OCI-LY1 (cell line): ENCODE results near the gene PIP4K2A.

Experiments used
- H2AFZ ChIP-seq: fragments of 200-600 bp; sonication (generic), shearing (Covaris generic); 2 replicates; pipeline ENCODE4 v1.6.0; 2014; ENCODE audit warnings: antibody characterized with exemption, mild to moderate bottlenecking, low read length
- H3F3A ChIP-seq: fragments of 200-600 bp; sonication (generic), shearing (Covaris generic); 2 replicates; pipeline ENCODE4 v1.6.0; 2014; ENCODE audit warnings: mild to moderate bottlenecking, antibody characterized with exemption, low read length, moderate library complexity; ENCODE audit not compliant: insufficient read depth
- H3K27ac ChIP-seq: fragments of 200-600 bp; sonication (generic); 2 replicates; pipeline ENCODE4 v1.5.1; 2014; ENCODE audit warnings: low read length, mixed run types, mild to moderate bottlenecking, low read depth; ENCODE audit not compliant: poor library complexity, severe bottlenecking
- H3K27me3 ChIP-seq: fragments of 200-600 bp; sonication (generic); 2 replicates; pipeline ENCODE4 v1.6.0; 2014; ENCODE audit warnings: antibody characterized with exemption, mild to moderate bottlenecking, low read length, moderate library complexity; ENCODE audit not compliant: insufficient read depth
- H3K36me3 ChIP-seq: fragments of 200-600 bp; sonication (generic); 2 replicates; pipeline ENCODE4 v1.6.1; 2014; ENCODE audit warnings: mild to moderate bottlenecking, antibody characterized with exemption, low read length, moderate library complexity, mixed read lengths; ENCODE audit not compliant: insufficient read depth
- H3K4me1 ChIP-seq: fragments of 200-600 bp; sonication (generic); 2 replicates; pipeline ENCODE4 v1.5.1; 2014; ENCODE audit warnings: mild to moderate bottlenecking, low read length, moderate library complexity; ENCODE audit not compliant: insufficient read depth, severe bottlenecking
- H3K4me2 ChIP-seq: fragments of 200-600 bp; sonication (generic), shearing (Covaris generic); 2 replicates; pipeline ENCODE4 v1.6.1; 2014; ENCODE audit warnings: low read length
- H3K4me3 ChIP-seq: fragments of 200-600 bp; sonication (generic); 2 replicates; pipeline ENCODE4 v1.5.1; 2014; ENCODE audit warnings: low read length, low read depth, mild to moderate bottlenecking, mixed read lengths; ENCODE audit not compliant: poor library complexity, severe bottlenecking
- H3K79me2 ChIP-seq: fragments of 200-600 bp; shearing (Covaris generic); 2 replicates; pipeline ENCODE4 v1.6.1; 2016; ENCODE audit warnings: mixed run types, low read length, mixed read lengths; ENCODE audit not compliant: insufficient read depth
- H3K9ac ChIP-seq: fragments of 200-600 bp; sonication (generic), shearing (Covaris generic); 2 replicates; pipeline ENCODE4 v1.6.1; 2014; ENCODE audit warnings: mild to moderate bottlenecking, low read length, mixed read lengths
- H3K9me2 ChIP-seq: fragments of 200-600 bp; sonication (generic), shearing (Covaris generic); 2 replicates; pipeline ENCODE4 v1.6.1; 2014; ENCODE audit warnings: low read depth, mild to moderate bottlenecking, low read length, mixed read lengths
- H3K9me3 ChIP-seq: fragments of 200-600 bp; shearing (Covaris generic); 2 replicates; pipeline ENCODE4 v1.6.1; 2014; ENCODE audit warnings: low read length, mixed read lengths
- H4K20me1 ChIP-seq: fragments of 200-600 bp; sonication (generic), shearing (Covaris generic); 2 replicates; pipeline ENCODE4 v1.6.0; 2016; ENCODE audit warnings: mild to moderate bottlenecking, low read length; ENCODE audit not compliant: insufficient read depth
- EZH2 ChIP-seq: fragments of 200-600 bp; sonication (generic), shearing (Covaris generic); IDR thresholded peaks from 2 replicates; pipeline ENCODE4 v1.8.0; 2017; ENCODE audit warnings: borderline replicate concordance, mixed run types, mild to moderate bottlenecking, antibody characterized with exemption, low read length, moderate library complexity, mixed read lengths
- TF ChIP-seq, protein P1 (sequence below): fragments of 200-600 bp; sonication (generic), shearing (Covaris generic); IDR thresholded peaks from 2 replicates; pipeline ENCODE4 v1.5.1; 2017; ENCODE audit warnings: mild to moderate bottlenecking, antibody characterized with exemption, low read length, moderate library complexity, mixed read lengths

PIP4K2A gene

DNA sequence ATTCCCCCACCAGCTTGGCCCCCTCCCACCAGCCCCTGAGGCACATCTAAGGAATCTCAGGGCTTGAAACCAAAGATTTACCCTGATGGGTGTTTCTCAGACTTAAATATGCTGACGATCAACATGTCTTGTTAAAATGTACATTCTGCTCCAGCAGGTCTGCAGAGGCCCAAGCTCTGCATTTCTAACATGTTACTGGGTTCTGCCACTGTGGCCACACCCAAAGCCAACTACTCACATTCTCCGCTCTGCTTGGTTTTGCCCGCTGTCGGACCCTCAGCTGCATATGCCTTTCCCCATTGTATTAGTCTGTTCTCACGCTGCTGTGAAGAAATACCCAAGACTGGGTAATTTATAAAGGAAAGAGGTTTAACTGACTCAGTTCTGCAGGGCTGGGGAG lies 8.9 kb downstream of the PIP4K2A start:
- Histone ChIP-seq H3K9ac (no peak overlapping the region), H3K4me1 (peaks cover 9% of the 10 kb centered on the region), H3K79me2 (no peaks in the 10 kb centered on the region), H3K27me3 (no peaks in the 10 kb centered on the region), H2AFZ (no peak overlapping the region), H3K4me2 (no peak overlapping the region), H3K36me3 (peaks cover 13% of the 10 kb centered on the region; the same call in 1 of the 2 replicates), H3K9me2 (no peaks in the 10 kb centered on the region), H4K20me1 (0 out of 2 replicates have a peak, but pooled peaks cover 2% of the 10 kb centered on the region), H3K9me3 (no peaks in the 10 kb centered on the region), H3K4me3 (no peak overlapping the region), H3F3A (no peaks in the 10 kb centered on the region), H3K27ac (no peak overlapping the region)
- TF ChIP-seq, protein P1, sequence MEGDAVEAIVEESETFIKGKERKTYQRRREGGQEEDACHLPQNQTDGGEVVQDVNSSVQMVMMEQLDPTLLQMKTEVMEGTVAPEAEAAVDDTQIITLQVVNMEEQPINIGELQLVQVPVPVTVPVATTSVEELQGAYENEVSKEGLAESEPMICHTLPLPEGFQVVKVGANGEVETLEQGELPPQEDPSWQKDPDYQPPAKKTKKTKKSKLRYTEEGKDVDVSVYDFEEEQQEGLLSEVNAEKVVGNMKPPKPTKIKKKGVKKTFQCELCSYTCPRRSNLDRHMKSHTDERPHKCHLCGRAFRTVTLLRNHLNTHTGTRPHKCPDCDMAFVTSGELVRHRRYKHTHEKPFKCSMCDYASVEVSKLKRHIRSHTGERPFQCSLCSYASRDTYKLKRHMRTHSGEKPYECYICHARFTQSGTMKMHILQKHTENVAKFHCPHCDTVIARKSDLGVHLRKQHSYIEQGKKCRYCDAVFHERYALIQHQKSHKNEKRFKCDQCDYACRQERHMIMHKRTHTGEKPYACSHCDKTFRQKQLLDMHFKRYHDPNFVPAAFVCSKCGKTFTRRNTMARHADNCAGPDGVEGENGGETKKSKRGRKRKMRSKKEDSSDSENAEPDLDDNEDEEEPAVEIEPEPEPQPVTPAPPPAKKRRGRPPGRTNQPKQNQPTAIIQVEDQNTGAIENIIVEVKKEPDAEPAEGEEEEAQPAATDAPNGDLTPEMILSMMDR: no peak
- no peak for TF ChIP-seq EZH2

DNA sequence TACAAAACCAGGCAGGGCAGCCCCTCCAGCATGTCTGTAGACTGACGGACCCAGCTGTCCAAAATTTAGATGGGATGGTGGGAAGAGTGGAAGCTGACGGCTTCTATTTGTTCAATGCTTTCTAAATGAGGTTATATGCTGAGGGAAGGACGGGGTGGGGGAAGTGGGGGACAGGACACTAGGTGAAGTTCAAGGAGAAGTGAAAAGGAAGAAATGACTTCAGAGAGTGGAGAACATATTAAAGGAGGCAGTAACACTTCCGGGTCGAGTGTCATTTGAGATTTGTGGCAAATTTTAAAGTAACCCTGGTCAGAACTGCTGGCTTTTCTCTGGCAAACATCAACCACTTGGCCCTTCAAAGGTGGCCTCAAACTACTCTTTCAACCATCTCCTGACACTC lies 9.4 kb downstream of the PIP4K2A start:
- Histone ChIP-seq H3K9ac (no peak overlapping the region), H3K27me3 (no peaks in the 10 kb centered on the region), H3K36me3 (peaks cover 13% of the 10 kb centered on the region; the same call in 1 of the 2 replicates), H3K79me2 (no peaks in the 10 kb centered on the region), H2AFZ (no peak overlapping the region), H3K9me2 (no peaks in the 10 kb centered on the region), H3K27ac (no peak overlapping the region), H3K4me1 (peaks cover 9% of the 10 kb centered on the region), H3K4me2 (no peak overlapping the region; the same call in 1 of the 2 replicates), H4K20me1 (no peaks in the 10 kb centered on the region), H3F3A (no peaks in the 10 kb centered on the region), H3K9me3 (no peaks in the 10 kb centered on the region), H3K4me3 (no peak overlapping the region)
- no peak for TF ChIP-seq EZH2
- TF ChIP-seq, protein P1: no peak

DNA sequence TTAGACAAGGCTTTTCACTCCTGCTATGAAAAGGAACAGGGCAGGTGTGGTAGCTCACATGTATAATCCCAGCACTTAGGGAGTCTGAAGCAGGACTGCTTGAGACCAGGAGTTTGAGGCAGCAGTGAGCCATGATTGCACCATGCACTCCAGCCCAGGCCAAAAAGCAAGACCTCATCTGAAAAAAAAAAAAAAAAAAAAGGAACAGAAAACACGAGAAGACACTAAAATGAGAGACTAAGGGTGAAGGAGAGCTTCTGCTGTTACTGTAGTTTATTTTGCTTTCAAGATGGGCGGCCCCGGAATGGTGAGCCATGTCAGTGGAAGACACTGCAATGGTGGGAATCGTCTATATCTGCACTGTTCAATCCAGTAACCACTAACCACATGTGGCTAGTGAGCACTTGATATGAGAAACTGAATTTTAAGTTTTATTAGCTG lies 9.9 kb downstream of the PIP4K2A start:
- H3K79me2 ChIP-seq: no peaks in the 10 kb centered on the region
- H3K27ac ChIP-seq: no peak overlapping the region
- no peak overlapping the region for H2AFZ ChIP-seq
- H3F3A ChIP-seq: no peaks in the 10 kb centered on the region
- H3K9ac ChIP-seq: no peak overlapping the region
- H3K4me1 ChIP-seq: peaks cover 9% of the 10 kb centered on the region
- H4K20me1 ChIP-seq: no peaks in the 10 kb centered on the region
- peaks cover 13% of the 10 kb centered on the region; the same call in 1 of the 2 replicates for H3K36me3 ChIP-seq
- no peak overlapping the region for H3K4me2 ChIP-seq
- TF ChIP-seq, protein P1: no peak
- TF ChIP-seq EZH2: no peak
- no peaks in the 10 kb centered on the region for H3K9me2 ChIP-seq
- H3K9me3 ChIP-seq: no peaks in the 10 kb centered on the region
- H3K27me3 ChIP-seq: no peaks in the 10 kb centered on the region
- H3K4me3 ChIP-seq: no peak overlapping the region
